IMR-90 (cell line): Measurements from ENCODE around the gene MSX1. TPM values are rescaled to one million over a fixed set of nuclear protein-coding genes. Genes with fewer than 3 reads are reported as not detected.

Source experiments
- ATAC-seq: fragments of 200-7000 bp; cut with Tn5 transposase; 2 replicates; pipeline ENCODE4 v1.9.1; 2020; ENCODE audit warnings: low read depth, mild to moderate bottlenecking, moderate library complexity
- BruUV-seq: library from RNA; stranded (reverse); fragments of 400-500 nt; replicated peaks from 2 replicates; lab custom pipeline; 2021; lab: Mats Ljungman, UMichigan
- CTCF ChIA-PET: fragments of 300-600 bp; formaldehyde crosslinking; extraction: SDS; loops from one replicate; lab custom pipeline; 2021; ENCODE audit warnings: antibody characterized with exemption; lab: Yijun Ruan, JAX
- POLR2A ChIA-PET: fragments of 300-600 bp; sonication (Branson Sonifier 250); formaldehyde crosslinking; loops from one replicate; lab custom pipeline; 2022; ENCODE audit warnings: antibody characterized with exemption; ENCODE audit not compliant: unreplicated experiment; lab: Charles Lee
- DNase-seq: peaks from one replicate; pipeline ENCODE4 v3.0.0; 2013
- H2AFZ ChIP-seq: replicated peaks from 2 replicates; pipeline ENCODE3; 2013; ENCODE audit warnings: low read length, mild to moderate bottlenecking; ENCODE audit not compliant: poor library complexity
- H2AK5ac ChIP-seq: 2 replicates; pipeline ENCODE4 v1.6.1; 2013; ENCODE audit warnings: low read depth, low read length, inconsistent platforms
- H2AK9ac ChIP-seq: replicated peaks from 2 replicates; pipeline ENCODE3; 2013; ENCODE audit warnings: mild to moderate bottlenecking, low read depth, low read length, moderate library complexity; ENCODE audit not compliant: poor library complexity
- H2BK120ac ChIP-seq: 2 replicates; pipeline ENCODE4 v1.6.1; 2013; ENCODE audit warnings: low read depth, low read length, inconsistent platforms
- H2BK15ac ChIP-seq: 3 replicates; pipeline ENCODE4 v1.6.1; 2013; ENCODE audit warnings: low read depth, low read length, inconsistent platforms
- H2BK20ac ChIP-seq: 2 replicates; pipeline ENCODE4 v1.6.1; 2013; ENCODE audit warnings: low read depth, mild to moderate bottlenecking, inconsistent platforms, low read length, moderate library complexity
- H2BK5ac ChIP-seq: 2 replicates; pipeline ENCODE4 v1.6.1; 2013; ENCODE audit warnings: mild to moderate bottlenecking, low read depth, low read length, inconsistent platforms; ENCODE audit not compliant: poor library complexity, severe bottlenecking
- H3K14ac ChIP-seq: replicated peaks from 2 replicates; pipeline ENCODE4 v1.6.1; 2013; ENCODE audit warnings: low read depth, low read length, inconsistent platforms
- H3K18ac ChIP-seq: 2 replicates; pipeline ENCODE4 v1.6.1; 2013; ENCODE audit warnings: low read depth, low read length, control low read depth
- H3K23ac ChIP-seq: 2 replicates; pipeline ENCODE4 v1.6.1; 2013; ENCODE audit warnings: low read depth, low read length, inconsistent platforms
- H3K27ac ChIP-seq: 2 replicates; pipeline ENCODE4 v1.5.1; 2013; ENCODE audit warnings: mild to moderate bottlenecking, control low read depth, low read length; ENCODE audit not compliant: insufficient read depth
- H3K27me3 ChIP-seq: 2 replicates; pipeline ENCODE4 v1.6.1; 2013; ENCODE audit warnings: low read length; ENCODE audit not compliant: control insufficient read depth, insufficient read depth
- H3K36me3 ChIP-seq: 2 replicates; pipeline ENCODE4 v1.6.1; 2013; ENCODE audit warnings: low read length, mixed read lengths; ENCODE audit not compliant: control insufficient read depth, insufficient read depth
- H3K4ac ChIP-seq: 2 replicates; pipeline ENCODE4 v1.6.1; 2013; ENCODE audit warnings: low read depth, low read length, inconsistent platforms
- H3K4me1 ChIP-seq: 2 replicates; pipeline ENCODE4 v1.6.1; 2013; ENCODE audit warnings: low read length, mixed read lengths; ENCODE audit not compliant: control insufficient read depth, insufficient read depth
- H3K4me2 ChIP-seq: 2 replicates; pipeline ENCODE4 v1.6.1; 2013; ENCODE audit warnings: low read depth, mild to moderate bottlenecking, control low read depth, low read length, moderate library complexity
- H3K4me3 ChIP-seq: 2 replicates; pipeline ENCODE4 v1.5.1; 2013; ENCODE audit warnings: low read depth, mild to moderate bottlenecking, control low read depth, low read length, moderate library complexity; ENCODE audit not compliant: insufficient read depth
- H3K56ac ChIP-seq: 2 replicates; pipeline ENCODE4 v1.6.1; 2013; ENCODE audit warnings: low read length, inconsistent platforms; ENCODE audit not compliant: insufficient read depth; ENCODE audit errors: extremely low read depth
- H3K79me1 ChIP-seq, 2 experiments: 2 replicates each; pipeline ENCODE4 v1.6.1; 2013; ENCODE audit warnings: low read length in 2 of 2, inconsistent platforms in 1 of 2, low read depth in 1 of 2
- H3K9ac ChIP-seq: 2 replicates; pipeline ENCODE4 v1.6.1; 2013; ENCODE audit warnings: low read depth, low read length, control low read depth
- H3K9me1 ChIP-seq: 2 replicates; pipeline ENCODE4 v1.6.1; 2013; ENCODE audit warnings: low read length, inconsistent platforms; ENCODE audit not compliant: insufficient read depth
- H3K9me3 ChIP-seq: 2 replicates; pipeline ENCODE4 v1.6.1; 2013; ENCODE audit warnings: low read length; ENCODE audit not compliant: control insufficient read depth, insufficient read depth
- H4K20me1 ChIP-seq: 2 replicates; pipeline ENCODE4 v1.6.1; 2013; ENCODE audit warnings: low read length, inconsistent platforms; ENCODE audit not compliant: insufficient read depth
- H4K5ac ChIP-seq: 2 replicates; pipeline ENCODE4 v1.6.1; 2013; ENCODE audit warnings: mild to moderate bottlenecking, low read depth, low read length, control low read depth
- H4K8ac ChIP-seq, 2 experiments: 2 replicates each; pipeline ENCODE4 v1.6.1; 2013; ENCODE audit warnings: low read depth in 2 of 2, low read length in 2 of 2, control low read depth in 1 of 2, inconsistent platforms in 1 of 2
- H4K91ac ChIP-seq: 2 replicates; pipeline ENCODE4 v1.6.1; 2013; ENCODE audit warnings: low read depth, low read length, inconsistent platforms; ENCODE audit not compliant: insufficient read depth
- BHLHE40 ChIP-seq: fragments of 150-350 bp; IDR thresholded peaks from 2 replicates; pipeline ENCODE4 v1.6.1; 2016; ENCODE audit warnings: mild to moderate bottlenecking, low read depth, low read length
- CEBPB ChIP-seq: IDR thresholded peaks from 2 replicates; pipeline ENCODE4 v1.6.1; 2012; ENCODE audit warnings: low read depth, low read length, improper control_type of control experiment
- CHD1 ChIP-seq: IDR thresholded peaks from 2 replicates; pipeline ENCODE4 v1.6.1; 2012; ENCODE audit warnings: low read depth, low read length, improper control_type of control experiment
- CTCF ChIP-seq: conservative IDR thresholded peaks from 2 replicates; pipeline ENCODE4 v1.5.1; 2012; ENCODE audit warnings: mild to moderate bottlenecking, low read depth, low read length, improper control_type of control experiment
- ELK1 ChIP-seq: fragments of 150-350 bp; IDR thresholded peaks from 2 replicates; pipeline ENCODE4 v1.6.1; 2016; ENCODE audit warnings: low read depth, mild to moderate bottlenecking, low read length, moderate library complexity, borderline replicate concordance
- FOS ChIP-seq: fragments of 150-350 bp; IDR thresholded peaks from 2 replicates; pipeline ENCODE4 v1.6.1; 2016; ENCODE audit warnings: low read depth, low read length
- MAFK ChIP-seq: IDR thresholded peaks from 2 replicates; pipeline ENCODE4 v1.6.1; 2012; ENCODE audit warnings: low read depth, low read length, improper control_type of control experiment
- MAZ ChIP-seq: IDR thresholded peaks from 2 replicates; pipeline ENCODE4 v1.6.1; 2012; ENCODE audit warnings: low read depth, mild to moderate bottlenecking, low read length, improper control_type of control experiment, moderate library complexity, borderline replicate concordance
- MXI1 ChIP-seq: IDR thresholded peaks from 2 replicates; pipeline ENCODE4 v1.6.1; 2012; ENCODE audit warnings: low read depth, mild to moderate bottlenecking, low read length, moderate library complexity, borderline replicate concordance
- NFE2L2 ChIP-seq: fragments of 150-350 bp; IDR thresholded peaks from 2 replicates; pipeline ENCODE4 v1.6.1; 2016; ENCODE audit warnings: low read depth, mild to moderate bottlenecking, low read length
- POLR2A ChIP-seq: IDR thresholded peaks from 2 replicates; pipeline ENCODE4 v1.6.1; 2012; ENCODE audit warnings: mild to moderate bottlenecking, low read depth, low read length
- RAD21 ChIP-seq: IDR thresholded peaks from 2 replicates; pipeline ENCODE4 v1.6.1; 2012; ENCODE audit warnings: low read length, improper control_type of control experiment
- RCOR1 ChIP-seq: IDR thresholded peaks from 2 replicates; pipeline ENCODE4 v1.6.1; 2012; ENCODE audit warnings: mild to moderate bottlenecking, low read length, improper control_type of control experiment; ENCODE audit not compliant: insufficient replicate concordance
- RFX5 ChIP-seq: IDR thresholded peaks from 2 replicates; pipeline ENCODE4 v1.8.0; 2012; ENCODE audit warnings: low read depth, mild to moderate bottlenecking, low read length, moderate library complexity
- USF2 ChIP-seq: fragments of 150-350 bp; IDR thresholded peaks from 2 replicates; pipeline ENCODE4 v1.6.1; 2017; ENCODE audit warnings: mild to moderate bottlenecking, antibody characterized with exemption, low read length, low read depth
- WGBS, 2 experiments: methylation state at CpG; one replicate each; pipeline versions ENCODE4 v1.1.5 to v1.1.7; 2013; ENCODE audit warnings: missing lambda C conversion rate in 2 of 2; ENCODE audit not compliant: insufficient read length in 1 of 2; ENCODE audit errors: extremely low coverage in 2 of 2; 5-methylcytosine and 5-hydroxymethylcytosine counted together
- dilution Hi-C: fragments of 300-500 bp; cut with HindIII; formaldehyde crosslinking; loops from one replicate; pipeline ENCODE4 v1.14.3; 2018; ENCODE audit warnings: low sequenced_read_pairs; ENCODE audit not compliant: unreplicated experiment
- in situ Hi-C: fragments of 300-500 bp; cut with MboI; formaldehyde crosslinking; loops from 3 replicates; pipeline ENCODE4 v1.14.3; 2019; ENCODE audit warnings: low sequenced_read_pairs, inconsistent platforms, mixed read lengths
- intact Hi-C: fragments of 100-400 bp; cut with micrococcal nuclease; formaldehyde crosslinking; loops from 2 replicates; pipeline ENCODE4 v1.10.0; 2022
- polyA plus RNA-seq, 3 experiments: library from polyadenylated mRNA; depleted of rRNA; stranded (reverse); fragments of >200 nt; gene quantifications; 2 replicates each; pipeline ENCODE4 v1.2.3, GENCODE V29; 2012; ENCODE audit warnings: low replicate concordance in 1 of 3
- total RNA-seq: library from RNA; depleted of rRNA; stranded (reverse); fragments of >200 nt; gene quantifications from 2 replicates; pipeline ENCODE4 v1.2.3, GENCODE V29; 2012

MSX1 gene
- total and polyA plus RNA-seq, 2 of the 4 experiments (the other 2 are of a cell fraction): 1.1 to 3.9 TPM

GRCh38 chr4:4889781-4890180, 30.3 kb downstream of the MSX1 start:
- ATAC-seq (no peak), DNase-seq (no peak)
- Histone ChIP-seq H3K4ac (no peak overlapping the region), H2AFZ (no peak overlapping the region), H3K79me1 (no peaks in the 10 kb centered on the region), H4K20me1 (no peaks in the 10 kb centered on the region), H2BK20ac (no peak overlapping the region), H2BK120ac (no peak overlapping the region), H3K36me3 (no peaks in the 10 kb centered on the region), H2AK5ac (no peak overlapping the region), H2BK5ac (no peak overlapping the region), H3K56ac (no peak overlapping the region), H4K8ac (no peak overlapping the region), H3K27ac (no peak overlapping the region), H3K4me1 (no peaks in the 10 kb centered on the region), H3K14ac (no peak overlapping the region), H3K9ac (no peak overlapping the region), H3K18ac (no peak overlapping the region), H2AK9ac (no peak overlapping the region), H3K4me3 (no peak overlapping the region), H3K23ac (no peak overlapping the region), H2BK15ac (no peak overlapping the region), H3K9me1 (no peaks in the 10 kb centered on the region), H4K5ac (no peak overlapping the region), H4K91ac (no peak overlapping the region), H3K9me3 (no peaks in the 10 kb centered on the region), H3K4me2 (no peak overlapping the region), H3K27me3 (peaks cover 35% of the 10 kb centered on the region)
- TF ChIP-seq NFE2L2: no peak
- no peak for TF ChIP-seq MXI1
- TF ChIP-seq CEBPB: no peak
- no peak for TF ChIP-seq RAD21
- no peak for TF ChIP-seq FOS
- TF ChIP-seq MAZ: no peak
- no peak for TF ChIP-seq ELK1
- no peak for TF ChIP-seq CTCF
- TF ChIP-seq MAFK: no peak
- no peak for TF ChIP-seq RCOR1
- TF ChIP-seq POLR2A: no peak
- TF ChIP-seq RFX5: no peak
- TF ChIP-seq USF2: no peak
- TF ChIP-seq CHD1: no peak
- TF ChIP-seq BHLHE40: no peak
- POLR2A ChIA-PET: no interaction called here
- intact Hi-C loops: no loop called here
- dilution Hi-C loops: no loop called here
- no TSS peak for BruUV-seq
- in situ Hi-C loops: no loop called here
- CTCF ChIA-PET: no interaction called here
- 60% methylated on average over 2 of the region's 9 CpGs; no CpG with 5 or more reads in 1 of the 2 experiments for WGBS, 2 experiments
